H1 (cell line): Measurements from ENCODE around the gene PTBP3. TPM values are rescaled to one million over a fixed set of nuclear protein-coding genes. Genes with fewer than 3 reads are reported as not detected.

Experiments used
- KDM1A ChIP-seq: fragments of 200-600, 300-600 bp; sonication (generic); IDR thresholded peaks from 2 replicates; pipeline ENCODE4 v1.7.1; 2016; ENCODE audit warnings: mild to moderate bottlenecking, low read length, borderline replicate concordance
- MAFK ChIP-seq: IDR thresholded peaks from 2 replicates; pipeline ENCODE4 v1.6.1; 2012; ENCODE audit warnings: low read depth, mild to moderate bottlenecking, improper control_type of control experiment, low read length
- polyA plus RNA-seq, 7 experiments: library from polyadenylated mRNA; depleted of rRNA in 3 of 7; stranded (reverse) in 5 of 7; unstranded in 2 of 7; fragments of >200 nt in 5 of 7; fragments of 200-250 nt in 2 of 7; gene quantifications; 1 replicate in 5 of 7; 2 replicates in 1 of 7; 4 replicates in 1 of 7; pipeline versions ENCODE4 v1.2.1 to v1.2.3, GENCODE V29; 2011 to 2013; ENCODE audit warnings: missing spikeins in 2 of 7, mixed read lengths in 2 of 7
- total RNA-seq: library from RNA; stranded (reverse); fragmentation: NEBNext Ultra II Directional; extraction: Animal tissue kit (Norgen Biotek cat#: 25700); gene quantifications from 2 replicates; pipeline ENCODE4 v1.2.1, GENCODE V29; 2021

PTBP3 gene
- total and polyA plus RNA-seq, 2 of the 8 experiments (the other 6 are each of a cell fraction or from before 2014, with no cell fraction given): 51.0 to 124 TPM

DNA sequence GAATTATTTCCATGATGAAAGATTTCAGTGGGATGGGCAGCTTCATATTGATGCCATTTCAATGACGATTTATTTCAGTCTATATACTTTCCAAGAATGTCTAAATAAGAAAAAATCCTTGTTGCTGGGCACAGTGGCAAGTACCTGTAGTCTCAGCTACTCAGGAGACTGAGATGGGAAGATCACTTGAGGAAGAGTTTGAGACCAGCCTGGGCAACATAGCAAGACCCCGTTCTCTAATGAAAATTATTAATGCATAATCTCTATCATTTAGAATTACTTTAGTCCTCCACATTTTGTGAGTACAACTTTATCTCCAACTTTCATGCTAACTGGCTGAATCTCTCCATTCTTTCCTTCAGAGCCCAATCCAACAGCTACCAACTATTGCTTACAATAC, 52.5 kb downstream of the PTBP3 start (continued):
- TF ChIP-seq MAFK (no peak), KDM1A (no peak)
- TF ChIP-seq, all 59 proteins: peak for 0
